ENCODE measurements around the gene USP10.
A peak's percentile ranks its signal among the peaks of the same experiment; 100 is the strongest.

USP10 gene

DNA sequence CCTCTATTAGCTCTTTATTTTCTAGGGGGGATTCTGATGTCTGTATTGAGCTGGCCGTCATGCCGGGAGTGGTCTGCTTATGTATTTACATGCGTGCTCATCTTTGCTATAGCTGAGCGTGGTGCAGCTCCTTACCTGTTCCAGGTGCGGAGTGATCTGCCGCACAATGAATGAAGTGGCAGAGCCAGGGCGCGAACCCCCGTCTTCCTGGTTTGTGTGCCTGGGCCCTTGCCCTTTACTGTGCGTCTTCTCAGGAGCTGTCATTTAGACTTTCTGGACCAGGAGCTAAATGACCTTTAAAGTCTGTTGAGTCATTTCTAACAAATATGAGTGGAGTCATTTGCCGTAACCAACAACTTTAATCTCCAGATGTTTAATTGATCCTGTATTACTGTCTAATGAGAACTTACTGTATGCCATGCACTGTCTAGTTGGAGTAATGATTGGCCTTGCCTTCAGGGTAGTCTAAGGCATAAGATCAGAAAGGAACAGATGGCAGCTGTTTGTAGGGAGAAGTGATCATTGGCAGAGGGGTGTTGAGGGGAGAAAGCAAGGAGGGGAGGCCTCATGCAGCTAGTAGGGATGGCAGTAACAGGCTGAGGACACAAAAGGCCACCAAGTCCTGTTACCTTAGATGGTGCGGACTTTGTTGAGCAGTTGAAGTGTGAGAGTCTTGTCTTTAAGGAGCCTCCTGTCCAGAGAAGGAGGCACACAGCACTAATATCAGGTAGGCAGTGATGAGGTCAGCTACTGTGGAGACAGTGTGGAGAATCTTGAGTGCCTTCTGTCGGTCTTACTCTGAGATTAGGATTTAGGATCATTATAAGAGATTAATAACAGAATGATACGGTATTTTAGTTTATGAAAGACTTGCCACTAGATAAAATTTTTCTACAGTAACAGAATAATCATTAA is 53.9 kb downstream of the USP10 start:
- no peak for DNase-seq

DNA sequence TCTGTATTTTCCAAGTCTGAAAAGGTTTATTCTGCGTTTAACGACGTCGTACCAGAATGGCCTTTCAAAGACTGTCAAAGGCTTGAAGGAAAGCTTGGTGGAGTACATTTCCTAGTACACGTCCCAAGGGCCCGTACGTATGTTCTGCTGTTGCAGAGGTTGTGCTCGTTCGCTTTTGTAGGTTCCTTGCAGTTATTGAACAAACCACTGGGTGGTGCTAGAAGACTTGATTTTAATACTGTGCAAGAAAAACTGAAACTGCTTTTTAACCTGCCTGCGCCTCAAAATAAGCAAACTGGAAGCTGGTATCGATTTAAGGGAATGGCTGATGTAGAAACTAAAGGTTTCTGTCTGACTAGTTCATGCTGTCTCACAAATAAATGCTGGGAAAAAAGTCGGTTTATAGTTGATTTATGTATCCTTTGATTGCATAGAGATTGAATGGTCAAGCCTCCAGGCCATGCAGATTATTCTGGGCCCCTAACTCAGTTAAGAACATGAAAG is 54.6 kb downstream of the USP10 start:
- peak; percentile 96 for DNase-seq

DNA sequence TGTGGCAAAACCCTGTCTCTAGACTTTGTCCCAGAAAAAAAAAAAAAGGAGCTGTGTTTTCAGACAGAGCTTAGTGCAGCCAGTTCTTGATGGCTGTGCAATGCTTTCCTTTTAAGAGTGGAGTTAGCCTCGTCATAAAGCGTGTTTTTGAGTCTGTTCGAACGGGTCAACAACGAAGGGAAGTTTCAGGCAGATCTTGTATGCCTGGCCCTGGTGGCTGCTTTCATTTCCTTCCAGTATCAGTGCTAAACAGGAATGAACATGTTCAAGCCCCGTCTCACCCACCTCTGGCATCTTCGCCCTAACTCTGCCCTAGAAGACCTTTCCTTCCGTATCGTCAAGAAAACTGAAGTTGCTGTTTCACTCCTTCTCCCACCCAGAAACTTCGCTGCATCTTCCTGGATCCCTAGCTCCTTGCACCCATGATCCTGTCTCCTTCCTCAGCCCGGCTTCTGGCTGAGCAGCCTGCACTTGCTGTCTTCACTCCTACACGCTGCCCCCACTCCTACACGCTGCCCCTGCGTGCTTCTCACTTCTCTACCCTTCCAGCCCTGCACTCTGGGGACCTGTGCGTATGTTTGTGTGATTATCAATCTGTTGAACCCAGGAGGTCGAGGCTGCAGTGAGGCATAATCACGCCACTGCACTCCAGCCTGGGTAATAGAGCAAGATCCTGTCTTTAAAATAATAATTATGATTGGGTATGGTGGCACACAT is 55.3 kb downstream of the USP10 start:
- DNase-seq, result no peak

DNA sequence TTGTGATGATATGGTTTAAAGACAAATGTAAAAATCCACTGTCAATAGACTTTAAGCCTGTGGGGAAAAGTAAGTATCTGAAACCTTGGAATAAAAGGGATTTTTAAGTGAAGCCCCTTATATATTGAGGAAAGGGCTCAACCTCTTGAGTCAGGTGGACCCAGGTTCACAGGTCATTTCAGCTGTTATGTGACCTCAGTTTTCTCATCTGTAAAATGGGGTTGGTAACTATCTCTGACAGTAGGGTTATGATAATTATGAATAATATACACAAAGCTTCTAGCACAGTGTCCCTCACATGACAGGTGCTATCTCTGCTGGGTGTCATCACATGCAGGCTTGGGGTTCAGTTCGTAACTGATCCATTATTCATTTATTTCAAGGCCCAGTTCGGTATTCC is 57.0 kb downstream of the USP10 start:
- no peak for DNase-seq

DNA sequence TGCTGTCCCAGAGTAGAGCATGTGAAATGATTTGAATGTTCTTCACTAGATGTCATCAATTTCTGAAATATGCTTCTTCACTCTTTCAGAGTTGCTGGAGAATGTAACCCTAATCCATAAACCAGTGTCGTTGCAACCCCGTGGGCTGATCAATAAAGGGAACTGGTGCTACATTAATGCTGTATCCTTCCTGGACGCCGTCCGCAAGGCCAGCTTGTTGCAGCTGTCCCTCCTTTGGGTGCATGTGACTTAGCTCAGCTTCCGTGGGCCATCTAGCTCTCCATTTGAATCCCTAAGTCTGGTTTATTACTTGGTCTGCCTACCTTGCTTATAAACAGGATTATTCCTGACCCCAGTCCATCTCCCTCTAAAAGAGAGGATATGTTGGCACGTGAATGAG is 58.8 kb downstream of the USP10 start:
- DNase-seq, result no peak

DNA sequence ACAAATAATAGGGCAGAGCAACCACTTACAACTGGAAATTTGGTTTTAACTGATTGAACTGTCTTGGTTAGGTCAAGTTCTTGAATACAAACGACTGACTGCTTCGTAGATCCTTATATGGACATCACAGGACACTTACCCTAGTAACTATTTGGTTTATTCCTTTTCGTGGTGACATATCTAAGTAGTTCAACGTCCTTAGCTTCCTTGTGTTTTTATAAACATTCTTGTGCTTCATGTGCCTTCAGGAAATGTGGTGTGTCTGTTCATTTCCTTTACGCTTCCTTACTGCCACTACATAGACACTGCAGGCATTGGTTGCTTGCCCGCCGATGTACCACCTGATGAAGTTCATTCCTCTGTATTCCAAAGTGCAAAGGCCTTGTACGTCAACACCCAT is 59.3 kb downstream of the USP10 start:
- DNase-seq, result no peak

DNA sequence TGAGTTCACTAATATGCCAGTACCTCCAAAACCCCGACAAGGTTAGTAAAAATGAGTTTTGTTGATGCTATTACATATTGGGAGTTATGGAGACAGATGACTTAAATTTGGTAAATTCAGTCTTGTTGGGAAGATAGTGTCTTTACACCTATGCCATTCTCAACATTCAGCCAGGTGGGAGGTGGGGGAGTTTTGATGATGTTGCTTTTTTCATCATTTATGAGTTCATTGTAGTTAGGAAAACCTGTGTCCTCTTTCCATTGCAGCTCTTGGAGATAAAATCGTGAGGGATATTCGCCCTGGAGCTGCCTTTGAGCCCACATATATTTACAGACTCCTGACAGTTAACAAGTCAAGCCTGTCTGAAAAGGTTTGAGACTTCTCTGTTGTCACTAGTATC is 60.1 kb downstream of the USP10 start:
- no peak for DNase-seq

DNA sequence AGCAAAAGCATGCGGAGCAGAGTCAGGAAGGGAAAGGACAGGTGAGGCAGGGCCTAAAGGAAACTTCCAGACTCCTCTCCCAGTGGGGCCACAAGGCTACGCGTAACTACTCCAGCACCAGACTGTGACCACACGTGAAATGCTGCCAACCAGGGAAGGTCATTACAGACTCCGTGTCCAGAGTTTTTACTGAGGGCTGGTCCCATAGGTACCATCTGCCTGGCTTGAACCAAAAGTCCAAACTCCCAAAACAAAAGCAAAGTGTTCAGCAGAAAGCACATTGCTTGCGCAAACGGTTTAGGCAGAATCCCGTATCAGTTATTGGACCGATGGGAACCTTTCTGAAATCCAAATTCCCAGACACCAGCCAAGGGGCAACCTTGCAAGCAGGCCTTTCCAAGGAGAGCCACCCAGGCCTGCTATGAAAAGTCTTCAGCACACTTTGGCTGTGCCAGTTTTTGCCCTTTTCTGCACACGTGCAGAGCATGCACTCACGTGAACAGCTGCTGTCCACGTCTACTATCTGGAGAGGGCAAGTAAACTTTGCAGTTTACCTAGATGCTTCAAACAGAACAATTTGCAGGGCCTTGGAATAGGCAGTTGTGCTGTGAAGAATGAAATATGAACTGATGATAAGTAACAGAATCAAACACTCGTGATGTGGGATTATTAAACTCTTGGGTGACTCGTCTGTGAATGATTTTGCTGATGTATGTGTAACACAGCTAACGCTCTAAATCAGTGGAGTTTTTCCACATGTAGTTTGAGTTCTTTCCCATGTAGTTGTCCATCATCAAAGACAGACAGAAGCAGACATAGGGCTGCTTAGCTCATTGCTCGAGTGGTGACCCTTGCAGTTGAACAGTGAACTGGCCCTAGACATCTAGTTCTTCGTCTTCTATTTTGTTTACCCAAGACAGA is 61.9 kb downstream of the USP10 start:
- no peak for DNase-seq

DNA sequence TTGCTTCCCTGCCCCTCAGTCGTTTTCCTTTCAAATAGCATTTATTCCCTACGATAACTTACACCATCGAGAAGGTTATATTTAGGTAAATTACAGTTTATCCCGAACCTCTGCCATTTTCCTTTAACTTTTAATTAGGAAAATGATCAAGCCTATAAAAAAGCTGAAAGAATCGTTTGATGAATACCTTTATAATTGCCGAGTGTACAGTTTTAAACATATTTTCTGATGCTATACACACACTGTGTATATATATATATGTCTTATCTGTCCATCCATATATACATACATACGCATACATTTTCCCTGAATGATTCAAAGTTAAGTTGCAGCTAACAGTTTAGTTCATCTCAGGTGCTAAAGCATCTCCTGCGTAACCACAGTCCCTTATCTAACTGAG is 63.4 kb downstream of the USP10 start:
- DNase-seq, result no peak

DNA sequence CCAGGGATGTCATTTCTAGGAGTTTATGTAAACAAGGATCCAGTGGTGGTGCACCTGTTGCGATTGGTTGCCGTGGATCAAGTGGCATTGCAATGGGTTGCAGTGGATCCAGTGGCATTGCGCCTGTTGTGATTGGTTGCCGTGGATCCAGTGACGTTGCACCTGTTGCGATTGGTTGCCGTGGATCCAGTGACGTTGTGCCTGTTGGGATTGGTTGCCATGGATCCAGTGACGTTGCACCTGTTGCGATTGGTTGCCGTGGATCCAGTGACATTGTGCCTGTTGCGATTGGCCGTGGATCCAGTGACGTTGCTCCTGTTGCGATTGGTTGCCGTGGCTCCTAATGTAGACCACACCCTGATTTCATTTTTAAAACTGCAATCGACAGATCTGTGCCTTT is 63.8 kb downstream of the USP10 start:
- no peak for DNase-seq

DNA sequence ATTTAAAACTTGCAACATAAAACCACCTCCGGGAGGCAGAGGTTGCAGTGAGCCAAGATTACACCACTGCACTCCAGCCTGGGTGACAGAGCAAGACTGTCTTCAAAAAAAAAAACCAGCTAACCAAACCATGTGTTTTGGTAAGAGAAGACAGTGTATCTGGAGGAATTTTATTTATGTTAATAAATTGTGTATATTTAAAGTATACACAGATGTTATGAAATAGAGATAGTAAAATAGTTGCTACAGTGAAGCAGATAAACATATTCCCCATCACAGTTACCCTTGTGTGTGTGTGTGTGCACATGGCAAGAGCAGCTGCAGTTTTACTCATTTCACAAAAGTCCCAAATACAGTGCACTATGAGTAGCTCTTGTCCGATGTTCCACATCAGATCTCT is 65.2 kb downstream of the USP10 start:
- DNase-seq, result no peak

DNA sequence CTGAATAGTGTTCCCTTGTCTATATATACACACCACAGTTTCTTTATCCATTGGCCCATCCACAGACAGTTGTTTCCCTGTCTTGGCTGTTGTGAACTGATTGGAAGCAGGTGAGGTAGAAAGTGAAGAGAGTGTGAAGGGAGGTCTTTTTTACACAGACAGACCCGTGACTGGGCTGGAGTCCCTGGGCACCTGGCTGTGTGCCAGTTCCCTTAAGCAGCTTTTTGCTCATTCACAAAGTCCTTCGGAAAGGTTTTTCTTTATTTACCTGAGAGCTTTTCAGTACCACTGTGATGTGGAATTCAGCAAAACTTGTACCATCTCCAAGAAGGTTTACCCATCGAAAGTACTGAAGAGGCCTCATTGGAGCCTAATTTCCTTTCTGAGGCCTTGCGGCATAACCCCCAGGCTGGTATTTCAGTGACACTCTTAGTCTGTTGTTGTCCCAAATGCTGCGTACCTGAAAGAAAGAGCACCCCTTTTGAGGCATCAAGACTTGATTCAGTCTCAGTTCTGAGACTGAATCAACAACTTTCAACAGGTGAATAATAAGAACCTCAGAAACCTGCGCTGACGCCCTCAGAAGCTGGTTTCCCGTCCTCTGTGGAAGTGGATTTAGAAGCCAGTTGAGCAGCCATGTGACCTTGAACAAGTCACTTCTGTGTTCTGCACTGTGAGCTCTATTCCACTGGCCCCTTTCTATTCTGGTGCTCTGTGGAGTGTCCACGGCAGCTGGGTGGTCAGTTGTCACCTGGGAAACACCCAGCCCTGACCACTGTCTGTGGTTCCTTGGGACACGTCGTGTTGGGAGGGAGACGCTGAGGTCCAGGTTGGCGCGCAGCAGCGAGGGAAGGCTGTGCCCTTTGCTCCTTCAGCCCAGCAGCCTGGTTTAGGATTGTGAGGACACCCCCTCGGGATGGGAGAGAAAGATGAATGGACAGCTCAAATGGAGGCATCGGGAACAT is 66.1 kb downstream of the USP10 start:
- no peak for DNase-seq

DNA sequence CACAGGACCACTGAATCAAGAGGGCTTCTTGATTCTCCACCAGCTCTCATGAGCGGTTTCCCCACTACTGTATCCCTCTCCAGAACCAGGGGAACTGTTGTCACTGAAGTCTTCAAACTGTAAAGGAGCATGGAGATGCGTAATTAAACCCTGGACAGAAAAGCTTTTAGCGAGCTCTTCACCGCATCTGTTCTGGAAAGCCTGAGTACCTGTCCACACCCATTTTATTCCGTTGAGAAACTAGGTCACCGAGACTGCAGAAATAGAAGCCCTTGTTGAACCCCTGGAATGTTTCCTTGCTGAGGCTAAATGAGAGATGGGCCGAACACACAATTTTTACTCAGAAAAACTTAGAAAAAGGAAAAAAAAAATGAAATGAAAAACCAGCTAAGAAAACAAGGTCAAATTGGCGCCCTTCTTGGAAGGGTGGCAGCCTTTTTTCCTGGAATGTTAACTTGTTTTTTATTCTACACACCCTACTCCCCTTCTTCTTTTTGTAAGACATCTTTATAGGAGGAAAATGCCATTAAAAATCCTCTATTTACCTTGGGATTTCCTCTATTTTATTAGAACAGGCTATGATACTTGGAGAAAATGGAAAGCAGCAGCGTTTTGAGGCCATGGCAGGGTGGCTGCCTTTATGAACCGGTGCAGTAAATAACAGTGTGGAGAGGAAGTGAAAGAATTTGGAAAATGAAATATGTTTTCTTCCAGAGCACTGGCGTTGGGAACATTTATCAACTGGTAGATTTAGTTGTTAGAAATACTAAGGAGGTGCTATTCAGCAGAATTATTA is 67.4 kb downstream of the USP10 start:
- peak; percentile 28 for DNase-seq

DNA sequence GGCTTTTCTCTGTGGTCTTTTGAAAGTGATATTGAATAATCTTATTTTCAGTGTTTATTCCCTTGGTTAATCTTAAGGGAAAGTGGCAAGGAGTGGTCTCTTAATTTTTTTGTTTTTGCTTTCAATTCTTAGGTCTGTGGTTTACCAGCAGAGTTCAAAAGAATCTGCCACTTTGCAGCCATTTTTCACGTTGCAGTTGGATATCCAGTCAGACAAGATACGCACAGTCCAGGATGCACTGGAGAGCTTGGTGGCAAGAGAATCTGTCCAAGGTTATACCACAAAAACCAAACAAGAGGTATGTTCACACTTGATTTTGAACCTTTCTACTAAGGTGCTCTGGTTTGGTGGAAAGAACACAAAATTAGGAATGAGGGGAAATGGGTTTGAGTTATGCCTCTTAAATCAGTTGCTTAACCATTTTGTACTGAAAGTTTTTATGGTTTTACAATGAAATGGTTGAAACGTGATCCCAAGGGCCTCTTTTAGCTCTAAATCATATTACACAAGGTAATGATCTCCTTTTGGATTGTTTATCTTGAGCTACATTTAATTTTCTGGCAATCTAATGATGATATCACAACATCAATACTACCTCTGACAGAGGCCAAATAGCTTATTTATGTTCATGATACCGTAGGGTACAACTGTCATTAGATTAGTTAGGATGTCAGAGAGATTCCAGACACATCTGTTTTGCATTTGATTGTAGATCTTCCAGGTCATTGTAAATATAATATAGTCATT is 68.4 kb downstream of the USP10 start:
- DNase-seq, result no peak

DNA sequence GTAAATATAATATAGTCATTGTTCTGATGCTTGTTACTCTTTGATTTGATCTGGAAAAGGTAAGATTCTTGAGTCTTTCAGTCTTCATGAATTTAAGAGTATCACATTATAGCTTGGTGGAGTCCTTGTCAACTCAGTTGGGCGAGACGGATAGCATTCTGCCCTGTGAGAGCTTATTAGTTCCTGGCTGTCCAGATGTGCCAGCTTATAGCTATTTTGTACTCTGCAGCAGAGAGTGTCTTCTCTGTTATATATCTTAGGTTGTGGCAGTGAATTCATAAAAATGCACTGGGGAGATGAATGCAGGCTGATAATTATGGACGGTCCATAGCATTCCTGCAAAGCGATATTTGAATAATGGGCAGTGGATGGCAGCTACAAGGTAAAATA is 69.0 kb downstream of the USP10 start:
- DNase-seq, result no peak

DNA sequence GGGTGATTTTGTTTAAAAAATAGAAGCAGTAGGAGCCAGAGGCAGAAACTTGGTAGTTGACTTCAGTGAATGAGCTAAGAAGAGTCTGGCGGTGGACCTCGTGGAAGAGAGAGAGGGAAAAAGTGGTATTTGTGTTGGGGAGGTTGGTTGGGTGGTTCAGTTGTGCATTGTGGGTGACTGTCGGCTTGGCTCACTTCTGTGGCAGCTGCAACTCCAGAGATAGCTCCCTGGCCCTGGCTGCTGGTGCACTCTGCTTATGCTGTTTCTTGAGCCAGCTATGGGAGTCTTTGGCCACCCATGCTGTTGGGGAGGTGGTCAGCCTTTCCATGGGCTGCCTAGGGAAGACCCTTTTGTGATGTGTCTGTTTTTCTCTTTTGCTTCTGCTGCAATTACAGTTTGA is 69.6 kb downstream of the USP10 start:
- DNase-seq, result no peak

DNA sequence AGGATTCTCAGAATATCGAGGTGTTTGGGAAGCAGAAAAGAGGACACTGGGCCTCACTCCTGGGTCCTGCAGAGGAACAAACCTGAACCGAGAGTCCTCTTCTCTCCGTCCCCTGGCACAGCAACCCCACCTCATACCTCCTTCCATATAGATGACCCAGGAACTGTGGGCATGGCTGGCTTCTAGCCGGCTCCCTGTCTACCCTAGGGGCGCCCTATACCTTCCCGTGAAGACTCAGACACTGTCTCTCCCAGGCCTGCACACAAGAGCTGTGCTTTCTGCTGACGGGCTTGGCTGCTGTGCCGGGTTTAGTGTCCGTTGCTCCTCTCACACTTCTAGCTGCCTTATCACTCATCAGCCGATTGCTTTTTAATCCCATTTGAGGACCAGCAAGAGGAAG is 73.5 kb downstream of the USP10 start:
- no peak for DNase-seq

DNA sequence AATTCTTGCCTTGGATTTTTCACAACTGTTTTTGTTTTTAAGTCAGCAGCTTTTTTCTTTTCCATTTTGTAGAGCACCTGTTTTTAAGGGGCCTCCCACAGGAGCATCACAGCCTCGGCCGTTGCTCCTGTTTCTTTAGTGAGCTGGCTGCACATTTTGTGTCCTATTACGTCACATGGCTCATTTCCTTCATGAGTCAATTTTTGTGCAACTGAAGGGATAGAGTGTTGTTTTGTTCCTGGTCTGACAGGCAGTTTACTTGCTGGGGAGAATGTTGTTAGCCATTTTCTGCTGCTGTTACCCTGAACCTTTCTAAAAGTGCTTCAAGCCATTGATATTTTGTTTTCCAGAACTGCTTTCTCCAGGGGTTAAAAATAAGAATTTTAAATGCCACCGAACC is 75.0 kb downstream of the USP10 start:
- no peak for DNase-seq

DNA sequence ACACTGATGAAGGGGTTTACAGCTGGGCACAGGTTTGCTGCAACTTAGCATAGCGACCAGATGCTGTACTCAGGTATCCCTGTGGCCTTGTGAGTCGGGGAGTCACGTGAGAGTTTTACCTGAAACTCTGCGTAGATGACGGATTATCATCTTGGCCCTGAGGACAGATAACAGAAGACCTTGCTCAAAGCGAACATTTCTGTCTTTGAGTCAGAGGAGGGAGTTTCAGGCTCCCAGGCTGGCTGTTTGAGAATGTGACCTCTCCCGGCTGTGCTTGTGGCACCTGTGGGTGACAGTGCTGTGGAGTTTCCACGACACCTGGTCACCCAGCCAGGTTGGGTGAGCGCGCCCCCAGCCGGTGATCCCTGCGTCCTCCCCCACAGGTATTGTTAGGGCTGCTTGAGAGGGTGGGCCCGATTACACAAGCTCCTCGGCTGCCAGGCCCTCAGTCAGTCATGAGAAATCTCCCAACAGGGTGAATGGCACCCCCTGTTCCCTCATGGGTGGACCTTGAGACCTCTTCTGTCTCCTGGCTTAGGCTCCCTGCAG is 75.5 kb downstream of the USP10 start:
- DNase-seq, result no peak

DNA sequence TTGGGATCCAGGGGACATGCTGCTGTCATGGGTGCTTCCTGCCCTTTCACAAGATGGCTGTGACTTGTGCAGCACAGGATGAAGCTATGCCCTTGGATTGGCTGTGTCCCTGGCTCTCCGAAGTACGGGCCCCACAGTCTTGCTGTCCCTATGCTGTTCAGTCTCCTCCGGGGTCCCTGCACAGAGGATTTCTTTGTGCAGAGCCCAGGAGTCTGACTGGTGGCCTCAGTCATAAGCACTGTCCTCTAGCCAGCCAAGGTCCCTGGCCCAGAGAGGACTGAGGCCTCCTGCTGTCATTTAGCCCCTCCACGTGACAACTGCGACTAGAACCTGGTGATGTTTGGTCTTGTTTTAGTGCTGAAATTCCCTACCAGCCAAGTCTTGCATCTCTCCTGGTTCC is 77.6 kb downstream of the USP10 start:
- no peak for DNase-seq
